ENCODE measurements around the gene DIP2C.

DNA sequence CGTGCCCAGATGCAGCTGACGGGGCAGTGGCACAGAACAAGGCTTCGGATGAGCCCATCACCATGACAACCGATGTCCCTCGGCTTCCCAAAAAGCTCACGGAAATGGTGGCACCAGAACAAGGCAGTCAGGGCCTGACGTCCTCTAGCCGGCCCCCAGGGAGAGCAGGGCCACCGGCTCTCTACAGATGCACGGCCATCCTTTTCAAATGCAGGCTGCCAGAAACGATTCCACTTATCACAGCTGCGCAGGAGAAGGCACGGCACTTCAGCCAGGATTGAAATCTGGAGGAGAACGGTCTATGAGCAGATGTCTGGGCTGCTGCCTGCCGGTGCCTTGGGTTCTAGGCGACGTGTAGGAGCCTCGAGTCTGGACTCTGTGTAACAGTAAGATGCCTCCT, 330.4 kb downstream of the DIP2C start:
- TF ChIP-seq, protein P1, sequence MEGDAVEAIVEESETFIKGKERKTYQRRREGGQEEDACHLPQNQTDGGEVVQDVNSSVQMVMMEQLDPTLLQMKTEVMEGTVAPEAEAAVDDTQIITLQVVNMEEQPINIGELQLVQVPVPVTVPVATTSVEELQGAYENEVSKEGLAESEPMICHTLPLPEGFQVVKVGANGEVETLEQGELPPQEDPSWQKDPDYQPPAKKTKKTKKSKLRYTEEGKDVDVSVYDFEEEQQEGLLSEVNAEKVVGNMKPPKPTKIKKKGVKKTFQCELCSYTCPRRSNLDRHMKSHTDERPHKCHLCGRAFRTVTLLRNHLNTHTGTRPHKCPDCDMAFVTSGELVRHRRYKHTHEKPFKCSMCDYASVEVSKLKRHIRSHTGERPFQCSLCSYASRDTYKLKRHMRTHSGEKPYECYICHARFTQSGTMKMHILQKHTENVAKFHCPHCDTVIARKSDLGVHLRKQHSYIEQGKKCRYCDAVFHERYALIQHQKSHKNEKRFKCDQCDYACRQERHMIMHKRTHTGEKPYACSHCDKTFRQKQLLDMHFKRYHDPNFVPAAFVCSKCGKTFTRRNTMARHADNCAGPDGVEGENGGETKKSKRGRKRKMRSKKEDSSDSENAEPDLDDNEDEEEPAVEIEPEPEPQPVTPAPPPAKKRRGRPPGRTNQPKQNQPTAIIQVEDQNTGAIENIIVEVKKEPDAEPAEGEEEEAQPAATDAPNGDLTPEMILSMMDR (IDR thresholded peaks at IDR 0.05), result no peak
- TF ChIP-seq POLR2A (IDR thresholded peaks at IDR 0.05), result no peak
